Measurements from ENCODE around the gene LRRIQ3.

LRRIQ3 gene

GRCh38 chr1:74107394-74107793 lies 90.6 kb downstream of the LRRIQ3 start:
- no peak for DNase-seq

- DNase-seq = no peak
These were observed 106.6 kb downstream of the LRRIQ3 start for GRCh38 chr1:74091371-74091770.

- DNase-seq = no peak
These were observed 114.8 kb downstream of the LRRIQ3 start for GRCh38 chr1:74083128-74083527.

GRCh38 chr1:74065081-74065480 lies 132.9 kb downstream of the LRRIQ3 start:
- no peak for DNase-seq

- DNase-seq = no peak
These were observed 140.3 kb downstream of the LRRIQ3 start for GRCh38 chr1:74057719-74058118.

- DNase-seq = no peak
These were observed 144.6 kb downstream of the LRRIQ3 start for GRCh38 chr1:74053407-74053806.

GRCh38 chr1:74050386-74050785 lies 147.6 kb downstream of the LRRIQ3 start:
- no peak for DNase-seq

- no peak for DNase-seq
These were observed 159.9 kb downstream of the LRRIQ3 start for GRCh38 chr1:74038042-74038441.

GRCh38 chr1:74012583-74012982 lies 185.4 kb downstream of the LRRIQ3 start:
- DNase-seq = no peak

- no peak for DNase-seq
These were observed 186.2 kb downstream of the LRRIQ3 start for GRCh38 chr1:74011736-74012135.

- no peak for DNase-seq
These were observed 187.8 kb downstream of the LRRIQ3 start for GRCh38 chr1:74010206-74010605.

GRCh38 chr1:74005533-74005932 lies 192.4 kb downstream of the LRRIQ3 start:
- DNase-seq = no peak

GRCh38 chr1:74003806-74004205 lies 194.2 kb downstream of the LRRIQ3 start:
- DNase-seq = no peak

- DNase-seq = no peak
These were observed 199.5 kb downstream of the LRRIQ3 start for GRCh38 chr1:73998348-73998959.

- DNase-seq = no peak
These were observed 217.5 kb downstream of the LRRIQ3 start for GRCh38 chr1:73980324-73981040.

GRCh38 chr1:73979684-73980083 lies 218.3 kb downstream of the LRRIQ3 start:
- no peak for DNase-seq

- DNase-seq = no peak
These were observed 219.0 kb downstream of the LRRIQ3 start for GRCh38 chr1:73978964-73979363.

Measured in CD4-positive, alpha-beta T cell treated with Interleukin-15 for 1 hour (primary cell).